HepG2 (cell line): ENCODE measurements around the gene AHSG. TPM values are rescaled to one million over a fixed set of nuclear protein-coding genes. Genes with fewer than 3 reads are reported as not detected.
A peak's percentile ranks its signal among the peaks of the same experiment; 100 is the strongest.

Source experiments
- ATF6 ChIP-seq: sonication (generic); formaldehyde crosslinking; conservative IDR thresholded peaks from 2 replicates; pipeline ENCODE4 v1.4.0; 2020; ENCODE audit warnings: missing genetic modification reagents
- ATM ChIP-seq: fragments of 450-650 bp; IDR thresholded peaks from 2 replicates; pipeline ENCODE4 v1.7.1; 2017; ENCODE audit warnings: mild to moderate bottlenecking, borderline replicate concordance
- DRAP1 ChIP-seq: IDR thresholded peaks from 2 replicates; pipeline ENCODE4 v1.6.1; 2016; ENCODE audit warnings: missing genetic modification reagents, missing compliant biosample characterization
- GRHL1 ChIP-seq: sonication (generic); formaldehyde crosslinking; conservative IDR thresholded peaks from 2 replicates; pipeline ENCODE4 v1.8.0; 2022; ENCODE audit warnings: missing genetic modification reagents
- HMGXB3 ChIP-seq: sonication (generic); formaldehyde crosslinking; IDR thresholded peaks from 2 replicates; pipeline ENCODE4 v1.4.0; 2020; ENCODE audit warnings: missing genetic modification reagents, borderline replicate concordance
- IKZF5 ChIP-seq: IDR thresholded peaks from 2 replicates; pipeline ENCODE4 v1.6.1; 2018; ENCODE audit warnings: missing genetic modification reagents, mild to moderate bottlenecking, missing compliant biosample characterization
- NFIB ChIP-seq: sonication (generic); formaldehyde crosslinking; IDR thresholded peaks from 2 replicates; pipeline ENCODE4 v1.9.0; 2021; ENCODE audit warnings: missing genetic modification reagents, mild to moderate bottlenecking, borderline replicate concordance
- UBTF ChIP-seq: sonication (generic); formaldehyde crosslinking; IDR thresholded peaks from 2 replicates; pipeline ENCODE4 v1.4.0; 2020; ENCODE audit warnings: mild to moderate bottlenecking, missing genetic modification reagents
- YEATS4 ChIP-seq: sonication (generic); formaldehyde crosslinking; IDR thresholded peaks from 2 replicates; pipeline ENCODE4 v1.4.0; 2020; ENCODE audit warnings: missing genetic modification reagents, borderline replicate concordance
- ZBTB46 ChIP-seq: sonication (generic); formaldehyde crosslinking; IDR thresholded peaks from 2 replicates; pipeline ENCODE4 v1.4.0; 2020; ENCODE audit warnings: mild to moderate bottlenecking, missing genetic modification reagents, borderline replicate concordance
- ZFY ChIP-seq: sonication (generic); formaldehyde crosslinking; IDR thresholded peaks from 2 replicates; pipeline ENCODE4 v1.4.0; 2020; ENCODE audit warnings: missing genetic modification reagents
- ZNF205 ChIP-seq: IDR thresholded peaks from 2 replicates; pipeline ENCODE4 v1.6.1; 2018; ENCODE audit warnings: missing biosample characterization, missing genetic modification reagents
- ZNF296 ChIP-seq: sonication (generic); formaldehyde crosslinking; conservative IDR thresholded peaks from 2 replicates; pipeline ENCODE4 v1.5.0; 2020; ENCODE audit warnings: mild to moderate bottlenecking, missing genetic modification reagents
- polyA plus RNA-seq, 8 experiments: library from polyadenylated mRNA; depleted of rRNA in 3 of 8; stranded (reverse) in 7 of 8; unstranded in 1 of 8; fragments of >200 nt; fragmentation: Illumina TruSeq in 4 of 8; extraction: Trizol in 4 of 8; gene quantifications; 2 replicates each; pipeline versions ENCODE4 v1.2.1 to v1.2.3, GENCODE V29; 2011 to 2016; ENCODE audit warnings: low read depth in 4 of 8, missing spikeins in 1 of 8, mixed read lengths in 1 of 8; ENCODE audit not compliant: insufficient read depth in 1 of 8
- total RNA-seq, 5 experiments: library from RNA; depleted of rRNA; stranded (reverse); fragments of >200 nt; fragmentation: Illumina TruSeq; extraction: Trizol; gene quantifications; 2 replicates each; pipeline ENCODE4 v1.2.3, GENCODE V29; 2016; ENCODE audit warnings: low read depth in 1 of 5

AHSG gene
- total and polyA plus RNA-seq, 2 of the 13 experiments (the other 11 are each of a cell fraction or from before 2014, with no cell fraction given): 2,043 to 19,152 TPM

GRCh38 chr3:186630950-186631641 is 18.2 kb downstream of the AHSG start (continued):
- TF ChIP-seq ATF6 (no peak), ATM (peak; percentile 59; the same call in 1 of the 2 replicates), NFIB (no peak), YEATS4 (CRISPR knock-in tag) (peak; percentile 39; the same call in 1 of the 2 replicates), IKZF5 (CRISPR knock-in tag) (peak; percentile 84), UBTF (CRISPR knock-in tag) (peak; percentile 51; the same call in 1 of the 2 replicates), HMGXB3 (CRISPR knock-in tag) (no peak), ZFY (peak; percentile 27; the same call in 1 of the 2 replicates), DRAP1 (CRISPR knock-in tag) (0 out of 2 replicates have a peak, but pooled peaks have one; percentile 24), ZNF296 (CRISPR knock-in tag) (no peak), ZNF205 (CRISPR knock-in tag) (peak; percentile 65; the same call in 1 of the 2 replicates), GRHL1 (CRISPR knock-in tag) (no peak), ZBTB46 (CRISPR knock-in tag) (no peak)
